EL (cell line): ENCODE results near the gene TNIP2.
A peak's percentile ranks its signal among the peaks of the same experiment; 100 is the strongest.
"Not testable (repeated sequence)": the region's sequence is repeated elsewhere in the genome, so short reads cannot be mapped to it uniquely, and the experiment has no call there.

Experiments used
- DNase-seq: peaks from one replicate; pipeline ENCODE4 v3.0.0-alpha.2; 2016

Gene TNIP2

GRCh38 chr4:2793586-2794485, 37.7 kb upstream of the TNIP2 start:
- peak; percentile 65 for DNase-seq

GRCh38 chr4:2792711-2793585, 36.8 kb upstream of the TNIP2 start, which contains the start of gene SH3BP2:
Gene SH3BP2, plus strand, starts transcription at chr4:2793085. Its CDS starts 27,533 bp downstream, at chr4:2820618.
- peak; percentile 81 for DNase-seq

- DNase-seq, result no peak
Observed at GRCh38 chr4:2792396-2792710, 36.2 kb upstream of the TNIP2 start.

GRCh38 chr4:2791518-2792395, 35.6 kb upstream of the TNIP2 start:
- no peak for DNase-seq

GRCh38 chr4:2790583-2791517, 34.7 kb upstream of the TNIP2 start:
- no peak for DNase-seq

GRCh38 chr4:2789793-2790582, 33.9 kb upstream of the TNIP2 start:
- no peak for DNase-seq

GRCh38 chr4:2789351-2789750, 33.2 kb upstream of the TNIP2 start:
- DNase-seq, result no peak

GRCh38 chr4:2788532-2789103, 32.5 kb upstream of the TNIP2 start:
- no peak for DNase-seq

GRCh38 chr4:2788101-2788500, 32.0 kb upstream of the TNIP2 start:
- no peak for DNase-seq

GRCh38 chr4:2787230-2788100, 31.3 kb upstream of the TNIP2 start:
- DNase-seq, result no peak

GRCh38 chr4:2786794-2787229, 30.7 kb upstream of the TNIP2 start:
- no peak for DNase-seq

- DNase-seq, result no peak
Observed at GRCh38 chr4:2786152-2786671, 30.1 kb upstream of the TNIP2 start.

GRCh38 chr4:2785613-2786012, 29.5 kb upstream of the TNIP2 start:
- no peak for DNase-seq

GRCh38 chr4:2783790-2784189, 27.7 kb upstream of the TNIP2 start:
- no peak for DNase-seq

- no peak for DNase-seq
Observed at GRCh38 chr4:2781911-2782310, 25.8 kb upstream of the TNIP2 start.

GRCh38 chr4:2780643-2781042, 24.5 kb upstream of the TNIP2 start:
- not testable (repeated sequence) for DNase-seq

GRCh38 chr4:2771264-2771663, 15.1 kb upstream of the TNIP2 start:
- no peak for DNase-seq

GRCh38 chr4:2768921-2769336, 12.8 kb upstream of the TNIP2 start:
- DNase-seq, result no peak

GRCh38 chr4:2768124-2768523, 12.0 kb upstream of the TNIP2 start:
- no peak for DNase-seq
